GM23338 (cell line): ENCODE measurements around the gene AZU1.

Source experiments
- EZH2 ChIP-seq: fragments of 200-600 bp; sonication (generic); IDR thresholded peaks from one replicate; pipeline ENCODE4 v1.8.0; 2017; ENCODE audit warnings: antibody characterized with exemption, mild to moderate bottlenecking, low read depth; ENCODE audit not compliant: unreplicated experiment
- EZH2phosphoT487 ChIP-seq: fragments of 200-600 bp; sonication (generic); IDR thresholded peaks from one replicate; pipeline ENCODE4 v1.8.1; 2018; ENCODE audit warnings: antibody characterized with exemption; ENCODE audit not compliant: unreplicated experiment
- JUNB ChIP-seq: IDR thresholded peaks from one replicate; pipeline ENCODE4 v1.6.1; 2016; ENCODE audit warnings: antibody characterized with exemption; ENCODE audit not compliant: unreplicated experiment
- NANOG ChIP-seq: IDR thresholded peaks from 2 replicates; pipeline ENCODE4 v1.6.1; 2016; ENCODE audit warnings: antibody characterized with exemption, borderline replicate concordance
- POLR2AphosphoS5 ChIP-seq: IDR thresholded peaks from 2 replicates; pipeline ENCODE4 v1.6.1; 2016; ENCODE audit warnings: antibody characterized with exemption, low read depth
- REST ChIP-seq: IDR thresholded peaks from one replicate; pipeline ENCODE4 v1.6.1; 2018; ENCODE audit warnings: antibody characterized with exemption; ENCODE audit not compliant: unreplicated experiment
- STAT1 ChIP-seq: IDR thresholded peaks from one replicate; pipeline ENCODE4 v1.6.1; 2016; ENCODE audit warnings: antibody characterized with exemption; ENCODE audit not compliant: unreplicated experiment
- ZNF114 ChIP-seq: fragments of 250-450 bp; sonication (Bioruptor Pico); IDR thresholded peaks from 2 replicates; pipeline ENCODE4 v1.5.0; 2020; ENCODE audit warnings: mild to moderate bottlenecking, moderate library complexity
- TF ChIP-seq, protein P1 (sequence below), 2 experiments: fragments of 200-600 bp in 1 of 2; sonication (generic) in 1 of 2; conservative IDR thresholded peaks; 2 replicates each; pipeline versions ENCODE4 v1.5.1 to v1.6.1; 2016 to 2017; ENCODE audit warnings: antibody characterized with exemption in 2 of 2, low read depth in 2 of 2, mild to moderate bottlenecking in 2 of 2, moderate library complexity in 1 of 2

DNA sequence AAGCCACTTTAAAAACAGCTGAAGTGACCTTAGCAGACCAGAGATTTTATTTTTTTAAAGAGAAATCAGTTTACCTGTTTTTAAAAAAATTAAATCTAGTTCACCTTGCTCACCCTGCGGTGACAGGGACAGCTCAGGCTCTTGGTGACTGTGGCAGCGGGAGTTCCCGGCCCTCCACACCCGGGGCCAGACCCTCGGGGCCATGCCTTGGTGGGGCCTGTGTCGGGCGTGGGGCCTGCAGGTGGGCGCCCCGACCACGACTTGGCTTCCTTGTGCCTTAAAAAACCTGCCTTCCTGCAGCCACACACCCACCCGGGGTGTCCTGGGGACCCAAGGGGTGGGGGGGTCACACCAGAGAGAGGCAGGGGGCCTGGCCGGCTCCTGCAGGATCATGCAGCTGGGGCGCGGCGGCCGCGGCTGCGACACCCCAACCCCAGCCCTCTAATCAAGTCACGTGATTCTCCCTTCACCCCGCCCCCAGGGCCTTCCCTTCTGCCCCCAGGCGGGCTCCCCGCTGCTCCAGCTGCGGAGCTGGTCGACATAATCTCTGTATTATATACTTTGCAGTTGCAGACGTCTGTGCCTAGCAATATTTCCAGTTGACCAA is 16.7 kb upstream of the AZU1 start:
- TF ChIP-seq NANOG (no peak), POLR2AphosphoS5 (peak; percentile 11; the same call in 1 of the 2 replicates), EZH2 (no peak), EZH2phosphoT487 (no peak), JUNB (no peak), STAT1 (no peak), REST (no peak), ZNF114 (no peak)
- TF ChIP-seq, protein P1, sequence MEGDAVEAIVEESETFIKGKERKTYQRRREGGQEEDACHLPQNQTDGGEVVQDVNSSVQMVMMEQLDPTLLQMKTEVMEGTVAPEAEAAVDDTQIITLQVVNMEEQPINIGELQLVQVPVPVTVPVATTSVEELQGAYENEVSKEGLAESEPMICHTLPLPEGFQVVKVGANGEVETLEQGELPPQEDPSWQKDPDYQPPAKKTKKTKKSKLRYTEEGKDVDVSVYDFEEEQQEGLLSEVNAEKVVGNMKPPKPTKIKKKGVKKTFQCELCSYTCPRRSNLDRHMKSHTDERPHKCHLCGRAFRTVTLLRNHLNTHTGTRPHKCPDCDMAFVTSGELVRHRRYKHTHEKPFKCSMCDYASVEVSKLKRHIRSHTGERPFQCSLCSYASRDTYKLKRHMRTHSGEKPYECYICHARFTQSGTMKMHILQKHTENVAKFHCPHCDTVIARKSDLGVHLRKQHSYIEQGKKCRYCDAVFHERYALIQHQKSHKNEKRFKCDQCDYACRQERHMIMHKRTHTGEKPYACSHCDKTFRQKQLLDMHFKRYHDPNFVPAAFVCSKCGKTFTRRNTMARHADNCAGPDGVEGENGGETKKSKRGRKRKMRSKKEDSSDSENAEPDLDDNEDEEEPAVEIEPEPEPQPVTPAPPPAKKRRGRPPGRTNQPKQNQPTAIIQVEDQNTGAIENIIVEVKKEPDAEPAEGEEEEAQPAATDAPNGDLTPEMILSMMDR (conservative IDR thresholded peaks at IDR 0.05; ENCODE audit: low read depth in 2 of 2), result no peak
